Ureter (tissue), 1 donor: ENCODE measurements around the gene DYNAP. TPM values are rescaled to one million over a fixed set of nuclear protein-coding genes. Genes with fewer than 3 reads are reported as not detected.

Experiments used
- DNase-seq: peaks from one replicate; pipeline ENCODE4 v3.0.0-alpha.2; 2020; ENCODE audit warnings: low spot score
- total RNA-seq: library from RNA; stranded (reverse); gene quantifications from one replicate; pipeline ENCODE4 v1.2.4, GENCODE V29; 2023
- donor health status: DM: yes; HTN: yes; CAD: no.

The DYNAP gene, protein sequence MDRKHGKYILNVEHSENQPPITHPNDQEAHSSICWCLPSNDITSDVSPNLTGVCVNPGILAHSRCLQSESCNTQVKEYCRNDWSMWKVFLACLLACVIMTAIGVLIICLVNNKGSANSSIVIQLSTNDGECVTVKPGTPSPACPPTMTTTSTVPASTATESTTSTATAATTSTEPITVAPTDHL
- total RNA-seq: not detected

DNA sequence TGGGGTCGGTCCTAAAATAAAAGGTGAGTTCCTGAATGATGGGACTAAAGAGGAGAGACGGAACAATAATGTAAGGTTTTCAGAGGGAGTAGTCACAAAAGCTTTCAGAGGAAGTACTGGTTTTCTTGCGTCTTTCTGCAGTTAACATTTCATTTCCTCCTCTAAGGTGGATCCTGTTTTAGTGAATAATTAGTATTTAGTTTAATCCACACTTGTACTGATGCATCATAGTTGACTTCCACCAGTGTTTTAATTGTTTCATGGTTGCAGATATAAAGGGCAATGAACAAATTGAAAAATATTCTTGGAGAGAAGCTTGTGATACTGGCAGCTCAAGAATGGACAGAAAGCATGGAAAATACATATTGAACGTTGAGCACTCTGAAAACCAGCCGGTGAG, at the start of gene DYNAP:
Gene DYNAP (plus strand): TSS at position 301 of the 400 bp plus-strand sequence. CDS start 38 bp downstream, at position 339.
- no peak for DNase-seq

DNA sequence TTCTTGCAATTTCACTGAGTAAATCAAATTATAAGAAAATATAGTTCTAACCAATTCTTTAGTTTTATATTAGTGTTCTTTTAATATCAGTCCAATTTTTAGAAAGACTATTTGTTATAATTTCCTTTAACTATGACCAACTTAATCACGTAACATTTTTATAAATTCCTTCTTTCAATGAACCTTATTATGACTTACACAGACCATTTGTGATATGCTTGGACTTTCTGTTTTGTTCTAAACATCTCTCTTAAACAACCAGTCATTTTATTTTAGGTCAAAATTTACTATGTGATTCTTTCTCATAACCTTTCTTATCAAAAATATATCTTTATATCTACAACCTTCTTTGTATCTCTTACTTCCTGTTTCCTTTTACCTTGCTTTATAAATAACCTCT, 39.5 kb upstream of the DYNAP start:
- DNase-seq: no peak

DNA sequence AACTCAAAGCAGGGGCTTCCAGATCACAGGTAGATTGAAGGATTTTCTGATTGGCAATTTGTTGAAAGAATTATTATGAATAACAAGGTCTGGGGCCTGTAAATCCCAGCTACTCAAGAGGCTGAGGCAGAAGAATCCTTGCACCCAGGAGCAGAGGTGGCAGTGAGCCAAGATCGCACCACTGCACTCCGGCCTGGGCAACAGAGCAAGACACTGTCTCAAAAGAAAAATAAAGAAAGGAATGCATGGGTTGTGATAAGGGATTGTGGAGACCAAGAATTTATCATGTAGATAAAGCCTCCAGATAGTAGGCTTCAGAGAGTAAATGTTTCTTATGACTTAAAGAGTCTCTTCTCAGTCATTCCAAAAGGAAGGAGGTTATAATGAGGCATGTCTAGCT, 35.8 kb upstream of the DYNAP start:
- DNase-seq: no peak

DNA sequence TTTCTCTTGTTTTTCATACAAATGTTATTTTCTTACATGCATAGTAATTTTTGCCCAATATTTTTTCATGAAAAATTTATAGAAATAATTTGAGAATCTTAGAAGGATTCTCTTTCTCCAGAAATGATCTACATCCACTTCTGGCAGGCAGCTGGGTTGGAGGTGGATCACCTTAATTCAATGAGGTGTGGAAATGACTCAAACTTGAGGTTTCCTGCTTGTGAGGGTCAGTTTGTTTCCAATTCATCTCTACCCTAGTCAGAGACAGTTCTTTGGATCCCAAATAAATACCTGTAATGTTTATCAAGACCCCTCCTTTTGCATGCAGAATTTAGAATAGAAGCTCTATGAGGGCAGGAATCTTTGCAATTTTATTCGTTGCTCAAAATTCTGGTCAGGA, 35.0 kb upstream of the DYNAP start:
- no peak for DNase-seq

DNA sequence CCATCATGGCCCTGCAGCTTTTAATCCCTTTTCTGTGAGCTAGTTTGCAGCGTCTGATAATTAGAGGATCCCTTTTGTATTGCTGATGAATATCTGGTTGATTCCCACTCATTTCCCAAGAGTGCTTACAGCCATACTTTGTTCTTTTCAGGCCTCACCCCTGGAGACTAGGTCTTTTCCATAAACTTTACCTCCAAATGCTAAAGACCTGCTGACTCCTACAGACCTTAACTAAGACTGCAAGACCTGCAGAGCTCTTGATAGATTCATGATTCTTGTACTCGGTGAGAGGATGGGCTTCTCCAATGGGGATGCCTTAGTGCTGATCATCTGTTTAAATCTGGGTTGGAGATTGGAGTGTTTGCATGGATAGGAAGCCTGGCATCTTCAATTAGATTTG, 33.1 kb upstream of the DYNAP start:
- DNase-seq: no peak

DNA sequence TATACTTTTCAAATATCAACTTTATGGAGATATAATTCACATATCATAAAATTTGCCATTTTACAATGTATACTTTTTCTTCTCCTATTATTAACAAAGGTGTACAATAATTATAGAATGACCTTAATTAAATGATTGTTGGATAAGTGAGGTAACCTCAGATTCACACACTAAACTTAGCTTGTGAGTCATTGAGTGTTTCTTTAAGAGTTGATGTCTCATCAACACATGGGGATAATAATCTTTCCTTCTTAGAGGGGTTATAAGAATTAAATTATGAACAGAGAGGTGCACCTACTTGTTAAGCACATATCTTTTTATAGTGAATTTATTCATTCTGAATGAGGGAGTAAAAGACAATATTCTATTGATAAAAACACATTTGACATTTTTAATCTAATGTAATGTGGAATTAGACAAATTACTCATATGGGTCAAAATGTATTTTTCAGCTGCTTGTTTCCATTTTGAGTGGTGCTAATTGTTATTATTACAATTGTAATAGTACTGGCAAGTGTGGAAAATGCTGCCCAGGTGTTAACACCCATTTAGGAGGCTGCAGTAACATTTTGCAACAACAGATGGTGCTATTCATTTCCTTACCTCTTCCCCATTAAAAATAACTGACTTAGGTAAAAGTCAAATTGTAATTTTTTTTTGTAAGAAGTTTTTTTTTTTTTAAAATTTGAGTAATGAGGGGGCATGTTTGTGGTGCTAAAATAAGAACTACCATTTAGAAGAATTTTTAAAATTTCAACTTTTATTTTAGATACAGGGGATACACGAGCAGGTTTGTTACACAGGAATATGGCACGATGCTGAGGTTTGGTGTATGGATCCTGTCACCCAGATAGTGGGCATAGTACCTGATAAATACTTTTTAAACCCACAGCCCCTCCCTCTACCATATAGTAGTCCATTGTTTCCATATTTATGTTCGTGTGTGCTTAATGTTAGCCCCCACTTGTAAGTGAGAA, 32.1 kb upstream of the DYNAP start:
- no peak for DNase-seq

DNA sequence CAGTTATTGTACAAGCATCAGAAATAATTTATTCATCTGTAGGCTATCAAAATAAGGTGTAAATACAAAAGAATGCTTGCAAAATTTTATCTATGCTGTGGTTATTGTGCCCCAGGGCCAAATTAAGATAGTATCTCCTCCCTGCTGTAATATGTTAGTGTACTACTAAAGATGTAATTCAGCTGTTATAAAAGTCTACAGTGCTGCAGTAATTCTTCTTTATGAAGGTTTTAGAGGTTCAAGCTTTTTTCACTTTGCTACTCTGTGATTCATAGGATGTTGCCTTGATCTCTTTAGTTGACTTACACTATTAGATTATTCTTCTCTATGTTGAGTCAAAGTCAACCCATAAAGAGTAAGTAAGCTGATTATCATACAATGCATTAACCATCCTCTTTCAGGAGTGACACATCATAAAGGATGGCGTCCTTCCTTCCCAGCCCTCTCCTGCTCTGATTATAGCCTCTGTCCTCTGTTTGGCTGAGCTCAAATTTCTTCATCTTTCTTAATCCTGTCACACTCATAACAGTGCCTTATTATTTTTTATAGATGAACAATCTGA, 29.3 kb upstream of the DYNAP start:
- no peak for DNase-seq

DNA sequence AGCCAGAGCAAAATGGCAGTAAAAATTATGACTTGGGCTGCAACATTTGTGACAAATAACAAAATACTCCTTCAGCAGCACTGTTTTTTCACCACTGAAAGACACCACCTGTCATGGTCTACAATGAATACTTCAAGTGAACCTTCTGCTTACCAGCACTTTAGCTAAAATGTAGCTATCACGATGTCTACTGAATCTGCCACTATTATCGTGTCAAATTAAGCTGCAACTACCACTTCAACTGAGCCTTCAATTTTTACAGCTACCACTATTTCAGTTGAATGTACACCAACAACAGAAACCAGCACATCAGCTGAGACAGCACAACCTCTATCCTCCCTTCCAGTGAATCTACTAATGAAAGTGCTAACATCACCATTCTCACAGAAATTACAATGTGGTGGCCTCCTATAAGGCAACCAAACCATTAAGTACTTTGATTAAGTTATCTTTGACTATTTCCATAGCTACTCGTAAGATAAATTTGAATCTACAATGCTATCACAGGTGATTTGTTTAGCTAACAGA, 10.8 kb upstream of the DYNAP start:
- DNase-seq: no peak

DNA sequence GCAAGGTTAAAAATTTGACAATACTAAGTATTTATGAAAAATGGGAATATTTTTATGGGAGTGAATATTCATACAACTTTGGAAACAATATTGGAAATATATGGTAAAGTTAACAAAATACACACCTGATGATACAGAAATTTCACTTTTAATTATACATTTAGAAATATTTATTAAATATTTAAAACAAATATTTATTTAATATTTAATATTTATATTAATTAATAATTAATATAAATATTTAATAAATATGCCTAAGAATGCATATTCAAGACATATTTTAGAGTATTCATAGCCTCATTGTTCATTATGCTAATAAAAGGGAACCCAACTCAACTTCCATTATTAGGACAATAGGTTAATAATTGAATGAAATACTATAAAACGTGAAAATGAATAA, 7.0 kb upstream of the DYNAP start:
- DNase-seq: no peak

DNA sequence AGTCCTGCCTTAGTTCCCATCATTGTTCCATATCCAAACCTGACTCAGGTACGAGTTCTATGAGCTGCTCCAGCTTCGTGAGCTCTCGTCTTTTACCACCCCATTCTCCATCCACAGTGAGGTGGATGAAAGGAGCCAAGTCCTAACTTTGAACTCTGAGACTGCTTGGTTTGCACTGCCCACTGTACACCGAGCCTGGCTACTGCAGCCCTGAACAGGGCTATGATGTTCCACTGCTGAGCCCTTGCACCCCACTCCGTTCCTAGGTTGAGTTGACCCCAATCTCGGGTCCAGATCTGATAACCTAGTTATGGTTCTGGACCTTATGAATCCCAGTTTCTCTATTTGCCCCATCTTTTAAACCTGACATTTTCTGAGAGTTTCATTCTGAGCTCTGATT, 5.3 kb upstream of the DYNAP start:
- DNase-seq: no peak

DNA sequence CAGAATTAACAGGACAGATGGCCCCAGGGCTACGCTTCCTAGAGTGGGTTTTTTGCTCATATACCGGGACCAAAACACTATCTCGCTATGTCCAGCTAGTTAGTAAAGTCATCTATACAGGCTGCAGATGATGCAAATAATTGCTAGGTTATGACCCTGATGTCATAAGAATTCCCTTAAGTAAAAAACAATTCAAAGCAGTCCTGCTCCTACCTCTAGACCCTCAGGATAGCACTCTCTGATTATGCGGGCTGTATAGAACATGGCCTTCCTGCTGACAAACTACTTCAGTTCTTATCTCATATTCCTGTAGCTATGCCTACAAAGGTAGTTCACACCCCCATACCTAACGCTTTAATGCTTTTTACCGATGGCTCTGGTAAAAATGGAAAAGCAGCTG, 13.2 kb downstream of the DYNAP start:
- no peak for DNase-seq

DNA sequence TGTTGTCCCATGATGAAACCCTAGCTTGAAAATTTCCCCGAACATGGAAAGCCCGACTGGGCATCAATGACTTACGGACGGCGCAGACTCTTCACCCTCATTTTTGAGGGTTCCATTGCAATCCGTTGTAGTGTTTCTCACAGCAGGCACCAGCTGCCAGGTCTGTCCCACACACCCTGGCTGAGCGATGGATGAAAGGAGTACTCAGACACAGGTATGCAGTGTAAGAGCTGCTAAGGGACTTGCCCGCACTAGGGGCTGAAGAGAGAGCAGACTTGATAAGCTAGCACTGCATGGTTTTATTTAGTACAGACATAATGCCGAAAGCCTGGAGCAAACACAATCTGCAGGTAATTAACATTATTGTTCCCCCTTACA, 15.8 kb downstream of the DYNAP start:
- DNase-seq: no peak

DNA sequence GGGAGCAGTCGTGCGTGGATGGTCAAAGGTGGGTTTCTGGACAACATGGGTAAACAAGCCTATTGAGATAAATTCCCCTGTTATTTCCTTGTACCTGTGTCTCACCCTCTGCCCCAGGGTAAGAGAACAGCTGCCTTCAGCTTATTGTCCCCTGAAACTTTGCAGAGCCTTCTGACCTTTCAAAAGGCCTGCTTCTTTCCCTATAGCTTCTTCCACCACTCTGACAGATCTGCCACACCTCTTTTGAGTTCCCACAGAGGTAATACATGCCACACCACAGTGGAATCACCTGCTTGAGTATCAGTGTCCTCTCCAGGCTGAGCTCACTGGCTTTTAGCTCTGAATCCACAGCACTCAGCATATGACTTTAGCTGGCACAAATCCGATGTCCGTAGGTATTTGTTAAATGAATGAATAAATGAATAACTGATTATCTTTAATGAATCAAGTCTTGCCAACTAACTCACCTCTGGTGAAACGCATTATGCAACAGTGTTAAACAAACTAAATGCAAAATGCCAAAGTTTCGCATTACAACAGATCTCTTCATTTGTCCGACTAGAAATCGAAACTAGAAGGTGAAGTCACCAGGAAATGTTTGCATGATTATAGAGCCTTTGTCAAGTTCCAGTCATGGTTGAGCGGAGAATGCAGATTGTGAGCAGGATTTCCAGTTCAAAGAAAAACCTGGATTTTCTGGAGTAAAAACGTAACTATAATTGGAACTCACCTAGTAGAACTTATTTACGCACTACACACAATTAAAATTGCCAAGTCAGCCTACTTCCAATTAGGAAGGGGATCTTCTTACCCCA, 16.4 kb downstream of the DYNAP start:
- DNase-seq: peak; percentile 43

DNA sequence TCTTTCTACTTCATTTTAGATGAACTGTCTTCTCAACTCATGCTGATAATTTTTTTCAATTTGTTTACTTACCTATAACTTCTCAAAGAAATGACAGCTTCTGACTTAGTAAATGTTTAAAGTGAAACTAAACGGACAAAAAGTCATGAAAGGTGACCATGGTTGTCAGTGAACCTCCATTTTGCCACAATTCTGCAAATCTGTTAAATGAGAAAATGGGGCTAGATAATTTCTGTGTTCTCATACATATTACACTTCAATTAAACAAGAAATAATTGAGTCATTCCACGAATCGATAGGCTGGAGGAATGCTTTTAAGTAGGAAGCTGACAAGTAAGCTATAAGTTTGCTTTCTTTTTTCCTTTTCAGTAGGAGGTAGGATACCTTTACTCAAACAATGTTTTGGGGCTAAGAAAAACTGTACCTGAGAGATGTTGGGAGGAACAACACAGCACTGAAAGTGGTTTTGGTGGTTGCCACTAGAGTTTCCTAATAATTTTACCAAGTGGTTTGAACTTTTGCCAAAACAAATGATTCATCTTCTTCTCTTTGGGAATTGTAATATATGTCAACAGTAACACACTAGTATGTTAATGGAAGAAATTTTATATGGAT, 17.1 kb downstream of the DYNAP start:
- no peak for DNase-seq

DNA sequence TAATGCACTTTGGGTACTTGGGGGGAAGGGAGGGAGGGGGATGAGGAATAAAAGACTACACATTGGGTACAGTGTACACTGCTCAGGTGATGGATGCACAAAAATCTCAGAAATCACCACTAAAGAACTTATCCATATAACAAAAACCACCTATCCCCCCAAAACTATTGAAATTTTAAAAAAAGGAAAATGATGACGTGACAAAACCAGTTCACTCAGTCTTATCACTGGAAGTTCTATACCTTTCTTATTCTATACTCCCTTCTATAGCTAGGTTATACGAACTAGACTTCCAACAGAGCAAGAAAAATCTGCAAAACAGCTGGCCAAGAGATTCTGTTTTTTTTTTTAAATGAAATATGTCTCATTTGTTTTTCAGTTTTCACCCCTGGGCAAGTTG, 20.8 kb downstream of the DYNAP start:
- no peak for DNase-seq

DNA sequence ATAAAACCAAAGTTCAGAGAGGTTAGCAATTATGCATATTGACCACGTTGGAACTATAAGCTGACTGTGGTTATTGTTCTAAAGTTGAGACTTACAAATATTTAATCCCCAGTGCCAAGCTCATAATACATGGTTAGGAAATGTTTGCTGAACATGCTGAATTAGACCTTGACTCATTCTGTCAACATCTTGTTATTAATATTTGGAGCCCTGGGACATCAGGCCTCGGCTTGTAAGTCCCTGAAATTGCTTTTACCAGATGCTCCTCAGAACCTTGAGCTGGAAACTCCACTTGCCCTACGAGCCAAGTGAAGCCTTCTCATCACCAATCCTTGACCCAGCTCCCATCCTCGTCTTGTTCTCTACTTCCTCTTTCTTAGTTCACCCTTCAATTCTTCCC, 21.2 kb downstream of the DYNAP start:
- peak; percentile 44 for DNase-seq

DNA sequence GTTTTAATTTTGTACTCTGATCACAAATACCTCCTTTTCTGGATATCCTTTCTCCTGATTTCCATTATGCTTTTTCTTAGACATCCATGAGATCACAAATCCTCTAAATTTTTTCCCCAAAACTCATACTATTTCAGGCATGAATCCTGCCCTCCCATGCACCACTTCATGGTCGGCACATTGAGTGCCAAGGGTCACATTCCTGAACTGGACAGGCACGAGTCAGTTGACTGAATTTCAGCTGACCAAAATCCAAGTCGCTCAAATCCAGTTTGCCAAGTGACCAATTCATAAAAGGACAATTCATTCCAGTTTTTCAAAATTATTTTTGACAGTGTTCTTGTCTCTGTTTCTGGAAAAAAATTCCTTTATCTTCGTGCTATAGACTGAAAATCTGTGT, 22.1 kb downstream of the DYNAP start:
- no peak for DNase-seq

DNA sequence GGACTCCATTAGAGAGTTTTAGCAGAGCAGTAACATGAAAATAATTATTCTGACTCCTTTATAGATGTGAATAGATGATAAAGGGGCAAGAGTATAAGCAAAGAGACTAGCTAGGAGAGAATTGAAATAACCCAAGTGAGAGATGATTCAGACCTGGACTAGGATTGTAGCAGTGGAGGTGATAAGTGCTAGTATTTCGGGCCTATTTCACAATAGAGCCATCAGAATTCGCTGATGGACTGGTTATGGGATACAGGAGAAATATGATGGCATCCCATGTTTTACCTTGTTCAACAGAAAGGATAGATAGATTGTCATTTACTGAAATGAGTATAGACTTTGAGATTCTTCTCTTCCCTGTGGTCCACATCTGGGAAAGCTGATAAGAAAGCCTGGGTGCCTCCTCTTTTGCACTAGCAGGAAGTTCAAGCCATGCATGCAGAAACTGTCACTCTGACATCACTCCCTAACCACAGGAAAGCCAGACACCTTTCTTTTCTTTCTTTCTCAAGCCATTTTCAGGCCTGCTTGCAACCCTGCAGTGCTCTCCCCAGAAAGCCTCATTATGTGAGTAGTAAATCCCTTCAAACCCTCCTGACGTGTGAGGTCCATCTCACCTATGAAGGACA, 25.3 kb downstream of the DYNAP start:
- no peak for DNase-seq

DNA sequence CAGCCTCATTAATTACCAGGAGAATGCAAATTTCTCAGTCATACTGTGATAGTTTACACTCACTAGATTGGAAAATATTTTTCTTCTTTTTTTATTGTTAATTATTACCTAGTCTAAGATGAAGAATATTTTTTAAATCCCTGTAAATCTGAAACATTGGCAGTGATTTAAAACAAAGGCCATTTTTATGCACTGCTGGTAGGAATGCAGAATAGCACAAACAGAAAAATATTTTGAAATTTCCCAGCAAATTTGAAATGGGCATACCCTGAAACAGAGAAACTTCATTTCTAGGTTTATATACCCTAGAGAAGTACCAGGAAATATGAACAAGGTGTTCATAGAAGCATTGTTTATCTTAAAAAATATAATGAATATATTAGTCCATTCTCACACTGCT, 31.0 kb downstream of the DYNAP start:
- DNase-seq: no peak

DNA sequence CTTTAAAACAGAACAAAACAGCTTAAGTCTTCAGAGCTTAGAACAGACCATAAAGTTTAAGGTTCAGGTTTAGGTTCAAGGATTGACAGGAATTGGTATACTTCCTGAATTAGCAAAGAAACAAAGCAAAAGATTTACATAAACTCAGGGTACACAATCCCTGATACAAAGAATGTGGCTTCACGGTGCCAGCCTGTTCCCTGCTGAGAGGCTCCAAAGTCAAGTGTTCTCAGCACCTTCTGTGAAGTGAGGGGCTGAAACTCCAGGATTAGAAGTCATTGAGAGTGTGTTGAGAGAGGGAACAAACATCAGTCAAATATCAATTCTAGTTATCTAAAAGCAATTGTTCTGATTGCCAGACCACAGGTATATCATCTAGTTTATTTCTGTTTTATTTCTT, 35.7 kb downstream of the DYNAP start:
- DNase-seq: no peak

DNA sequence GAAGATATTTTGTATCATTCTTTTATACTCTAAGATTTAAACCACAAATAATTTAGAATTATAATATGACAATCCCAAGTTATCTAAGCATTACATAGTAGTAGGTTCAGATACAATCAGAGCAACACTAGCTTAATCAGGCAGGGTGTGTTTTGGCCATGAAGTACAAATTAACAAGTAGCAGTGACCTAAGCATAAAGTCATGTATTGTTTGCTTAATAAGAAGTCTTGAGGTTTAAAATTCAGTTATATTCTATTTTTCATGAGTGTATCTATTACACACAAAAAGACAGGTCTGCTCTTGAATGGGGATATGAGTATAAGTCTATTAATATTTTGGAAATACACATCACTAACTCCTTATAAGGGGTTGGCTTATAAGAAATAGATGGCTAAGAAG, 39.9 kb downstream of the DYNAP start:
- no peak for DNase-seq
